A673 (cell line): ENCODE results near the gene EPS15. TPM values are rescaled to one million over a fixed set of nuclear protein-coding genes. Genes with fewer than 3 reads are reported as not detected.
"Not testable (repeated sequence)": the region's sequence is repeated elsewhere in the genome, so short reads cannot be mapped to it uniquely, and the experiment has no call there.

ENCODE experiments used
- BruUV-seq: library from RNA; stranded (reverse); fragments of 400-500 nt; replicated peaks from 2 replicates; lab custom pipeline; 2021; lab: Mats Ljungman, UMichigan
- CTCF ChIA-PET: fragments of 300-600 bp; sonication (Branson Sonifier 250); formaldehyde crosslinking; loops from one replicate; lab custom pipeline; 2022; ENCODE audit warnings: antibody characterized with exemption; lab: Charles Lee
- POLR2A ChIA-PET: fragments of 300-600 bp; sonication (Branson Sonifier 250); formaldehyde crosslinking; loops from one replicate; lab custom pipeline; 2022; ENCODE audit warnings: antibody characterized with exemption; ENCODE audit not compliant: low non-redundant PET; lab: Charles Lee
- DNase-seq: peaks from one replicate; pipeline ENCODE4 v3.0.0-alpha.2; 2015; ENCODE audit warnings: low spot score
- H3K27ac ChIP-seq: fragments of 200-600 bp; sonication (generic); 2 replicates; pipeline ENCODE4 v1.5.1; 2016; ENCODE audit warnings: mixed run types, low read depth, mild to moderate bottlenecking, mixed read lengths, antibody characterized with exemption, low read length; ENCODE audit not compliant: poor library complexity, severe bottlenecking
- H3K27me3 ChIP-seq: fragments of 200-600 bp; sonication (generic); replicated peaks from 2 replicates; pipeline ENCODE4 v1.6.1; 2017; ENCODE audit warnings: mixed run types, low read depth, mild to moderate bottlenecking, mixed read lengths, antibody characterized with exemption, low read length; ENCODE audit not compliant: insufficient read depth, poor library complexity
- H3K36me3 ChIP-seq: fragments of 200-600 bp; sonication (generic); 2 replicates; pipeline ENCODE4 v1.6.1; 2016; ENCODE audit warnings: mixed run types, mild to moderate bottlenecking, mixed read lengths, antibody characterized with exemption, low read length; ENCODE audit not compliant: insufficient read depth, poor library complexity, severe bottlenecking
- H3K4me1 ChIP-seq: fragments of 200-600 bp; sonication (generic); 2 replicates; pipeline ENCODE4 v1.6.1; 2017; ENCODE audit warnings: mixed run types, mild to moderate bottlenecking, mixed read lengths, antibody characterized with exemption, low read length; ENCODE audit not compliant: insufficient read depth, poor library complexity, severe bottlenecking
- H3K4me3 ChIP-seq: fragments of 200-600 bp; sonication (generic); 2 replicates; pipeline ENCODE4 v1.5.1; 2016; ENCODE audit warnings: low read depth, mixed run types, mild to moderate bottlenecking, mixed read lengths, low read length; ENCODE audit not compliant: poor library complexity, severe bottlenecking
- H3K9me3 ChIP-seq: fragments of 200-600 bp; sonication (generic); 2 replicates; pipeline ENCODE4 v1.6.1; 2016; ENCODE audit warnings: mixed run types, low read depth, mild to moderate bottlenecking, mixed read lengths, antibody characterized with exemption, low read length; ENCODE audit not compliant: poor library complexity, severe bottlenecking
- CTCF ChIP-seq: fragments of 300-800, 200-600 bp; sonication (generic); conservative IDR thresholded peaks from 2 replicates; pipeline ENCODE4 v1.5.1; 2017; ENCODE audit warnings: low read depth, mild to moderate bottlenecking, antibody characterized with exemption, low read length, moderate library complexity, mixed read lengths
- EZH2 ChIP-seq: fragments of 200-600 bp; sonication (generic); IDR thresholded peaks from 2 replicates; pipeline ENCODE4 v1.6.1; 2017; ENCODE audit warnings: borderline replicate concordance, low read depth, mild to moderate bottlenecking, mixed read lengths, antibody characterized with exemption, low read length; ENCODE audit not compliant: poor library complexity, severe bottlenecking
- intact Hi-C: fragments of 100-400 bp; cut with micrococcal nuclease; formaldehyde crosslinking; loops from one replicate; pipeline ENCODE4 v1.10.0; 2022; ENCODE audit not compliant: unreplicated experiment
- total RNA-seq: library from RNA; stranded (reverse); gene quantifications from 2 replicates; pipeline ENCODE4 v1.2.3, GENCODE V29; 2021

EPS15 gene
- total RNA-seq, 1 experiment from 2014 or later: 50.6 TPM

- BruUV-seq: no TSS peak
- POLR2A ChIA-PET: interaction anchor here (0.7 kb wide), 1 partner anchor 10 kb away, joined by 8 read pairs; no protein-coding TSS in a partner anchor
- no peak overlapping the region for H3K27ac ChIP-seq
- no peaks in the 10 kb centered on the region for H3K4me1 ChIP-seq
- no peak for DNase-seq
- TF ChIP-seq EZH2 (no peak), CTCF (no peak)
- no peaks in the 10 kb centered on the region for H3K27me3 ChIP-seq
- CTCF ChIA-PET: no interaction called here
- H3K36me3 ChIP-seq: peaks cover 5% of the 10 kb centered on the region
- H3K9me3 ChIP-seq: no peaks in the 10 kb centered on the region
- no peak overlapping the region for H3K4me3 ChIP-seq
- intact Hi-C loops: no loop called here
Observed at GRCh38 chr1:51463561-51463960, 55.5 kb downstream of the EPS15 start.

- POLR2A ChIA-PET, intact Hi-C loops, BruUV-seq: not testable (repeated sequence)
Observed at GRCh38 chr1:51462289-51462688, 56.8 kb downstream of the EPS15 start.

GRCh38 chr1:51454554-51454953 is 64.5 kb downstream of the EPS15 start:
- CTCF ChIA-PET: no interaction called here
- intact Hi-C loops: no loop called here

More at GRCh38 chr1:51462289-51462688, 56.8 kb downstream of the EPS15 start:
- DNase-seq, H3K4me1 ChIP-seq, H3K36me3 ChIP-seq, H3K27ac ChIP-seq, H3K27me3 ChIP-seq, H3K4me3 ChIP-seq, H3K9me3 ChIP-seq, CTCF ChIA-PET: not testable (repeated sequence)

More at GRCh38 chr1:51454554-51454953, 64.5 kb downstream of the EPS15 start:
- Histone ChIP-seq H3K4me1 (no peaks in the 10 kb centered on the region), H3K4me3 (no peak overlapping the region), H3K36me3 (no peaks in the 10 kb centered on the region), H3K27me3 (no peaks in the 10 kb centered on the region), H3K9me3 (no peaks in the 10 kb centered on the region), H3K27ac (no peak overlapping the region)
- no peak for TF ChIP-seq CTCF
- TF ChIP-seq EZH2: no peak
- POLR2A ChIA-PET: no interaction called here
- DNase-seq: no peak
- BruUV-seq: no TSS peak
